CD4-positive, alpha-beta T cell treated with Interleukin-4 for 1 hour (primary cell): ENCODE results near the gene ZNF385B.
"Not testable (repeated sequence)": the region's sequence is repeated elsewhere in the genome, so short reads cannot be mapped to it uniquely, and the experiment has no call there.

ENCODE experiments used
- DNase-seq, 2 donors: peaks; one replicate each; pipeline ENCODE4 v3.0.0-alpha.2; 2020 to 2022

ZNF385B gene

GRCh38 chr2:179861416-179862067, at the start of gene ZNF385B:
ZNF385B (minus strand) TSS chr2:179861612.
- no peak for DNase-seq

DNA sequence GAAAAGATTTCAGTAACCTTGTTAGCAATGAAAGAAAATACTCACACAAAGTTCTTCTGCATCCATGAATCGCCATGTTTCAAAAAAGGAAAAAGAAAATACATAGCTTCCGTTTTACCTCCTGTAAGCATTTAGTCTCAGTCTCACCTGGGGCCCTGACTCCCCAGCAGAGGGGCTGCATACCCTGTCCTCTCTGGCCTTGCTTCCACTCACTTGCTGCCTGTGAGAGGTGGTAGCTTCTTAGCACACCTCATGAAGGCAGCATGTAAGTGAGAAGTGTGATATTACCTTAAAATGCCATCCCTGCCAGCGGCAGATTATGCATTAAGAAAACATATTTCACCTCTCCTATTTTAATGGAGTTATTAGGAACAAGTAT, 49.3 kb upstream of the ZNF385B start:
- DNase-seq: no peak

DNA sequence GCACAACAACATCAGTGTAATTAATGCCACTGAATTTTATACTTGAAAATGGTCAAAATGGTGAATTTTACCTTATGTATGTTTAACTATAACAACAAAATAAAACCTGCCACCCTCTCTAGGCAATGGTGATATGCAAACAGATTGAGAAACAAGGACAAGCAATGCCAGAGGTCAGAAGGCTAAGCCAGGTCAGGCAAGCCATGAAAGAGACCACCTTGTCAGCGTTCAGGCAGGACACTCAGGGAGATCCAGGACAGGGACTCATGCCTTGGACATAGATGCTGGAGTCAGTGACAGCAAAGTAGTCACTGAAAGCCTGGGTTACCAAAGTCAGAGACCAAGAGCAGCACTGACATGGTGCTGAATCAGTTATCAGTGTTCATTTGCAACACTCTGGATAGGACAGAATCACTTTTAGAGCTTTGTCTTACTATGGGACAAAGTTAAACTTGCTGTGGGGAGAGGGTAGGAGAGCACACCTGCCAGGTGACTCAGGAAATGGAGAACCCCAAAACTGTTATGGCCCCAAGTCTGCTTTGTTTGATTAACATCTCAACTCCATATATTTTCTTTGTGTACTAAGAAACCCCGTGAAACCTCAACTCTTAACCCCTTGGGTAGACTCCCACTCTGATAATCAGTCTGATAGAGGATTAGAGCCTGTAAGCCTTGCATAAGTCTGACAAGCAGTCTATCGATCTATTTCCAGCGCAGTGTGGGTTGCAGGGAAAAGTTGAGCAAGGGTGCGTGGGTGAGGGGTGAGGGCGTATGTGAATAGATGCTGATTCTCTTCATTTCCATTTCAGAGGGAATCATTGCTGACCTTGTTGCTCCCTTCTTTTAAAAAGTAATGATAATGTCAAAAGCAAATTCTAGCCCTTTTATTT, 48.7 kb upstream of the ZNF385B start:
- DNase-seq: no peak

DNA sequence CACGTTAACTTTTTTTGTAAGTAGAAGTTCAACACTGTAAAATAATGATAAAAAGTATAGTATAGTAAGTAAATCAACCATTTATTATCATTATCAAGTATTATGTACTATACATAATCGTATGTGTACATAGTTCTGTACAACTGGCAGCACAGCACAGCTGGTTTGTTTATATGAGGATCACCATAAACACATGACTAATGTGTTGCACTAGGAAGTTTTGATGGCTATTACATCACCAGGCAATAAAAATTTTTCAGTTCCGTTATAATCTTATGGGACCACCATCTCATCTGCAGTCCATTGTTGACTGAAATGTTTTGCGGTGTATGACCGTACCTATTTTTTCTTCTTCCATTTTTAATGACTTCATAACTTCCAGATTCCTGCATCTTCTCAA, 39.2 kb upstream of the ZNF385B start:
- no peak for DNase-seq

GRCh38 chr2:179899666-179900065, 38.3 kb upstream of the ZNF385B start:
- DNase-seq: no peak

DNA sequence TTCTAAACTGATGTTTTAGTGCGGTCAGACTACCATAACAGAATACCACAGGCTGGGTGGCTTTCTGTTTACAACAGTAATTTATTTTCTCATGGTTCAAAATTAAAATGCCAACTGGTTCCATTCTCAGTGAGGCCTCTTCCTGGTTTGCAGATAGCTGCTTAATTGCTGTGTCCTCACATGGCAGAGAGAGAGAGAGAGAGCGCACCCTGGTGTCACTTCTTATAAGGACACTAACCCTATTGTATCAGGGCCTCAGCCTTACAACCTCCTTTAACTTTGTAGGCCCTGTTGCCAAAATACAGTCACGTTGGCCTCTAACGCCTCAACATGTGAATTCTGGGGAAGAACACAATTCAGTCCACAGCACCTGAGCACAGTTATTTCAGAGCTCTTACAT, 37.5 kb upstream of the ZNF385B start:
- no peak for DNase-seq

GRCh38 chr2:179893616-179894015, 32.2 kb upstream of the ZNF385B start:
- no peak for DNase-seq

- DNase-seq: no peak
Observed at GRCh38 chr2:179891237-179891636, 29.8 kb upstream of the ZNF385B start.

- DNase-seq: no peak
Observed at GRCh38 chr2:179890666-179891065, 29.3 kb upstream of the ZNF385B start.

GRCh38 chr2:179888642-179889041, 27.2 kb upstream of the ZNF385B start:
- not testable (repeated sequence) for DNase-seq

GRCh38 chr2:179884193-179884592, 22.8 kb upstream of the ZNF385B start:
- DNase-seq: no peak

DNA sequence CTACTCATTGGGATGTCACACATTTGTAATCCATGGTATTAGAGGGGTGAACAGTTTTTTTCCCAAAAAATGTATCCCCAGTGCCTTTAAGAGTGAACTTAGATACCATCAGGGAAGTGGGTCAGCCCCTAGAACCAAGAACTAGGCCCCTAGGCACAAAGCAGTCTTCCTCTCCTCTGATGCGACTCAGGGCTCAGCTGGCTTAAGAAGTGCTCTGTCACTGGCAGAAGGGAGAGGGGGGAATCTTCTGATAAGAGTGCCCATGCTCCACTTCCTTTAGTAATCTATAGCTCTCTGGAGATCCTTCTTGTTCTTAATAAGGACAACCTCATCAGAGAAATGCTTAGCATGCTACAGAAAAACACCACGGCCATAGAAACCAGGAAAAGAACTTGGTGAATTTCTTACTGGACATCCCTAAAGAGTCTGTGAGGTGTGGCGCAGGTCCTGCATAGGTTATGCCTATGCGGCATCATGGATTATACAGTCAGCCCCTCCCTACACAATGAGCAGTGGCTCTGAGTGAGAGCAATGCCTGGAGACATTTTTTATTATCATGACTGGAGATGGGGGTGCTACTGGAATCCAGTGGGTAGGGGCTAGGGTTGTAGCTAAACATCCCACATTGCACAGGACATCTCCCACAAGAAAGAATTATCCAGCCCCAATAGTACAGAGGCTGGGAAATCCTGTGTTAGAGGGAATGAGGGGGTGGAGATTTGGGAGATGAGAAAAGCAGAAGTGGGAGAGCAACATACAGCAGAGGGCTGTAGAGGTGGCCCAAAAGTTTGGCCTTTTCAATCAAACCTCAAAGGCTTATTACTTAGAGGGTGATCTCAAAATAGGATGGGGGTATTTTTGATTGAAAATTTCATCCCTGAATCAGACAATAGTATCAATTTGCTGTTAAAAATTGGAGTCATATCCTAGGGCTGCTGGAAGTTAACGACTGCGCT, 21.7 kb upstream of the ZNF385B start:
- no peak for DNase-seq

DNA sequence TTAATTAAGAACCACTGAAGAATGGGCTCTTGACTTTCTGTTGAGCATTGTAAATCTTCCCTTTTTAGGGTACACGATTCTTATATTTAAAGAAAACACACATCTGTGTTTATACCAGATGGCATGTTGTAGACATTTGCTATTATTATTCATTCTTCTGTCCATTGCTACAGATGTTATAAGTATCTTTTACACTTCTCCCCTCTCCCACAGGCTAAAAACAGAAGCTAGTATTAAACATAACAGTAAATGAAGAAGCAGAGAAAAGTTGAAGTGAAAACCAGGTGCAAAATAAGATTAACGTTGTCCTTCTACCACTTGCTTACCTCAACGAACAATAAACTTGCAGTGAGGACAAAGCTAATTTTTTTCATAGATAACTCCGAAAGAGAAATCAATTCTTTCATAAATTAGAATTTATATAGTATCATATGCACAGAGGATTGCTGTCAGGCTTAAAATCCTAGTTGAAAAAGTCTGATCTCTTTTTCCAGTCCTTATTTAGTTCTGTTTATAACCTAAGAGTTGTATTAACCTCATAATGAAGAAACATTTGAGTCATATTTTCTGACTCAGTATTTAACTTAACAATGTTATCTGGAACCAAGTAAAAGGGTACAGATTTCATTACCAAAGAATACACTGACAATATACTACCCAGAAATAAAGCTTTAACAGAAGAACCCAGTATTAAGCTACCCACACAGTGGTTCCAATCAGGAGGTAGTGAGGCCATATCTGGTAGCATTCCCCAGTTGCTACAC, 16.4 kb upstream of the ZNF385B start:
- DNase-seq: no peak

DNA sequence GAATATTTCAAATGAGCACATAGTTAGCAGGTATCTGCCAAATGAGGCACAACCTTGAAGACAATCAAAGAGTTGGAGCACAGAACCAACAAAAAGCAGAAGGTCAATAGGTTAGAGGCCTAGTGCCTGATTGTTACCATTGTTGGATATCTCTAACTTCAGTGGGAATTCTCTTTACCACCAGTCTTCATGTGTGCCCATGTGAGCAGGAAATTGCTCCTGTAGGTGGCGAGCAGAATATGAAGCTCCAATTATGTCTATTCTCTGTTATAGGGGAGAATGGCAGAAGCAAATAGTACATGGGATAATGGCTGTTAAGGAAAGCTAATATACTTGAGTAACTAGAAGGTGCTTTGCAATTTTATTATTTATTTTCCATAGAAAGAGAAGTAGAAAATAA, 14.9 kb upstream of the ZNF385B start:
- no peak for DNase-seq

- DNase-seq: no peak
Observed at GRCh38 chr2:179875864-179876263, 14.5 kb upstream of the ZNF385B start.

GRCh38 chr2:179862898-179863458, 1.6 kb upstream of the ZNF385B start:
- DNase-seq: no peak

- no peak for DNase-seq
Observed at GRCh38 chr2:179861027-179861415, 391 bp downstream of the ZNF385B start.

GRCh38 chr2:179860255-179861026, 971 bp downstream of the ZNF385B start:
- DNase-seq: no peak

GRCh38 chr2:179859523-179859922, 1.9 kb downstream of the ZNF385B start:
- DNase-seq: no peak

DNA sequence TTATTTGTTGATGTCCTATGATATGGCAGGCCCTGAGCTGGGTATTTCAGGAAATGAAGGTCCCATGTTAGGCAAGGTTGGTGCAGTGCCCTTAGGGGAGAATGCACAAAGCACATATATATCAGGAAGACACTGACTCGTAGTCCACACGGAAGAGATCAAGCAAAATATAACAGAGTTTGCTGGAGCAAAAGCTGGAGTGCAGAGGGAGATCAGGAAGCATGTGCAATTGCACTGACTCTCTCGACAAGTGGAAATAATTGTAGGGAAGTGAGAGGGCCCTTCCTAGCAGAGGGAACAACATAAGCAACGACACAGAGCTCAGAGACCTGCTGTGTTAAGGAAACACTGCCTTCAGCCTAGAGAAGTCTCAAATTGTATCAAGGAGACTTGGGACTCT, 4.2 kb downstream of the ZNF385B start:
- no peak for DNase-seq

- no peak for DNase-seq
Observed at GRCh38 chr2:179856205-179856604, 5.2 kb downstream of the ZNF385B start.
